NCI-H1092 (cell line): Measurements from ENCODE around the gene BCLAF1.
A peak's percentile ranks its signal among the peaks of the same experiment; 100 is the strongest.
"Not testable (repeated sequence)": the region's sequence is repeated elsewhere in the genome, so short reads cannot be mapped to it uniquely, and the experiment has no call there.

ENCODE experiments used
- DNase-seq: peaks from one replicate; lab custom pipeline; 2025; lab: John Stamatoyannopoulos, UW

BCLAF1 gene

DNA sequence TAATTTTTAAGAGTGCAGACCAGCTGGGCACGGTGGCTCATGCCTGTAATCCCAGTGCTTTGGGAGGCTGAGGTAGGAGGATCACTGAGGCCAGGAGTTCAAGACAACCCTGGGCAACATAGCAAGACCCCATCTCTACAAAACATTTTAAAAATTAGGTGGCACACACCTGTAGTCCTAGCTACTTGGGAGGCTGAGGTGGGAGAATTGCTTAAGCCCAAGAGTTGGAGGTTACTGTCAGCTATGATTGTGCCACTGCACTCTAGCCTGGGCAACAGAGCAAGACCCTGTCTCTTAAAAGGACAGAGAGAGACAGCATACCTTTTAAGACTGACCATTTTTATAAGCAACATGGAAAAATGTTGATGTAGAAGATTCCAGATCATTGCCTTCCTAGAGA, 18.8 kb upstream of the BCLAF1 start:
- DNase-seq, result not testable (repeated sequence)

DNA sequence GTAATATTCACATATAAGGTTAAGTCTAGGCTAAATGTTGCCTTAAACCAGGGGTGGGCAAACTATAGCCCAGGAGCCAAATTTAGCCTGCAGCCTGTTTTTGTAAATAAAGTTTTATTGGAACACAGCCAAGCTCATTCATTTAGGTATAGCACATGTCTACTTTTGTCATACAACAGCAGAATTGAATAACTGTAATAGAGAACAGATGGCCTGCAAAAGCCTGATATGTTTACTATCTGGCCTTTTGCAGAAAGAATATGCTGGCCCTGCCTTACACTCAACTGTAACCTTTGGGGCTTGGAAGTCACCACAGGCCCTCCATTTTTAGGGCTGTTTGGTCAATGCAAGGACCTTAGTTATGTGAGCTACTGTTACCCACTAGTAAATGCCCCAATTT, 17.7 kb upstream of the BCLAF1 start:
- DNase-seq, result no peak

DNA sequence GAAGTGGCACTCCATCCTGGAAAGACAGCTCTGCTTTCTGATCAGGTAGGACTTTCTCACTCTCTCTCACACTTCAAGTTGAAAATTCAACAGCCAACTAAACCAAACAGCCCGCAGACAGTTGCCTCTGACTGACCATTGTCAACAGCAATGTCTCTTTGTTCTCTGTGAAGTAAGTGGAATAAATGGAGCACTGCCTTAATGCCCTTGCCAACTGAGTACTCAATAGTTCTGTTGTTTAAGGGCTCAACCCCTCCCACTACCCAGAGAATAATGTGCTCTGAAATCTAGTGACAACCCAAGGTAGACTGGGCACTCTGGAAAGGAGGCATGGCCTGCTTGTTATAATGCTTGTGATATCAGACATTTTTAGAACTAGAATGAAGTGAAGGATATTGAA, 16.8 kb upstream of the BCLAF1 start:
- DNase-seq, result no peak

DNA sequence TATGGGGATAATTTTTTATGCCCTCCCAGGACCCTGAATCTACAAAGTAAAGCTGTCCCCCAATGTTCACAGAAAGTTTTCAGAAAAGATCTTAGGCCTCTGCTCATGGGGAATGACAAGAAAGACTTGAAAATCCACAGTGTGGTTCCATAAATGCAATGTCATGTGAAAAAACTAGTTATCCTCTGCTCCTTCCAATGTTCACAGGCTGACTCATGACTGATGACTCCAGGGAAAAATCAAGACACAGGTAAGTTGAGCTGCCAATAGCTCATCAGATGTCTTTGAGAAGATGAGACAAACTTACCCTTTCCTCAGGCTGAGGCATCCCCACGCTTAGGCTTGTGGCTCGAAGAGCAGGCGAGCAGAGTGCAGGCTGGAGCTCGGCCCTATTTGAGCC, 14.8 kb upstream of the BCLAF1 start:
- no peak for DNase-seq

DNA sequence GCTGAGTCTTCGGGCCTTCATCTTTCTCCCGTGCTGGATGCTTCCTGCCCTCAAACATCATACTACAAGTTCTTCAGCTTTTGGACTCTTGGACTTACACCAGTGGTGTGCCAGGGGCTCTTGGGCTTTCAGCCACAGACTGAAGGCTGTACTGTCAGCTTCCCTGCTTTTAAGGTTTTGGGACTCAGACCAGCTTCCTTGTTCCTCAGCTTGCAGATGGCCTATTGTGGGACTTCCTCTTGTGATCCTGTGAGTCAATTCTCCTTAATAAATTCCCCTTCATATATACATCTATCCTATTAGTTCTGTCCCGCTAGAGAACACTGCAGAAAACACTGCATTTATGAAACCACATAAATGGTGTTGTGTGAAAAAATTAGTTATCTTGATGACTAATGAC, 13.9 kb upstream of the BCLAF1 start:
- no peak for DNase-seq

DNA sequence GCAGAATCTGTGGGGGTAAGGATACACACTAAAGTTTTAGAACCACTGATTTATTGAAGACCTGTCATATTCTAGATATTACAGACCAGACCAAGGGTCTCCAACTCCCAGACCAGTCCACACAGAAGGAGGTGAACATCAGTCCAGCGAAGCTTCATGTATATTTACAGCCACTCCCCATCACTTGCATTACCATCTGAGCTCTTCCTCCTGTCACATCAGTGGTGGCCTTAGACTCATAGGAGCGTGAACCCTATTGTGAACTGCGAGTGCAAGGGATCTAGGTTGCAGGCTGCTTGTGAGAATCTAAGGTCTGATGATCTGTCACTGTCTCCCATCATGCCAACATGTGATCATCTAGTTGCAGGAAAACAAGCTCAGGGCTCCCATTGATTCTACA, 5.0 kb upstream of the BCLAF1 start:
- DNase-seq, result no peak

DNA sequence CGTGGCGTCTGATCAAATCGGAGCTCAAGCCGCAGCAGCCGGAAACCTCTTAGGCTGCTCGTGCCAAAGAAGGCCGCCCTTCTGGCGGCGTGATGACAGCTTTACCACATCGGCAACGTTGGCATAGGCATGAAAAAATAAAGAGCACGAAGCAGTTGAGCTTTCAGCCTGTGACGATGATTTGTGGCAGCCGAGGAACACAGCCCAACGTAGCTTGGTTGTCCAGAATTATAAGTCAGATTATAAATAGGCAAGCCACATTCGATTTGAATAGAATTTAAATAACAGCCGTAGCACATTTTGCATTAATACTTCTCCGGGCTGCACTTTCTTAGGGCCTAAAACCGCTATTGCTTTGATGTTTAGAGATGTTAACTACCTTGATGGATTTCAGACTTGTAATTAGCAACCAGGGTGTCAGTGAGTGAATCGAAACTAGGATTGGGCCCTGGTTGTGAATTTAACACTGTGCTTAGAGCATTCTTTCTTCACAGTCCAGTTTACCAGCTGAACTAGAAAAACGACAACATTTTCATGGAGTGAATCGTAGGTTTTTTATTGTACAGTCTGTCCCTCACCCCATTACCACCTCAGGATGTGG, 864 bp upstream of the BCLAF1 start:
- DNase-seq, result peak; percentile 73

DNA sequence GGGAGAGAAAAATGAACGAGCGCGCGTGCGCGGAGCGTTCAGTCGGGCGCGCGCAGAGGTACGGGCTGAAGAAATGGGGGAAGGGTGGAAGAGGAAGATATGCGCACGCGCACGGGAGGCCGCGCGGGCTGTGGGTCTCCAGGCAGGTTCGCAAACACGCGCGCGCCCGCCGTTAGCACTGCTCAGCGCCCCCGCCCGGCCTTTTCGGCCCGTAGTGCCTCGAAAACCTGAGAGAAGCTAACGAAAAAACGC, 393 bp downstream of the BCLAF1 start:
- DNase-seq, result peak; percentile 78

DNA sequence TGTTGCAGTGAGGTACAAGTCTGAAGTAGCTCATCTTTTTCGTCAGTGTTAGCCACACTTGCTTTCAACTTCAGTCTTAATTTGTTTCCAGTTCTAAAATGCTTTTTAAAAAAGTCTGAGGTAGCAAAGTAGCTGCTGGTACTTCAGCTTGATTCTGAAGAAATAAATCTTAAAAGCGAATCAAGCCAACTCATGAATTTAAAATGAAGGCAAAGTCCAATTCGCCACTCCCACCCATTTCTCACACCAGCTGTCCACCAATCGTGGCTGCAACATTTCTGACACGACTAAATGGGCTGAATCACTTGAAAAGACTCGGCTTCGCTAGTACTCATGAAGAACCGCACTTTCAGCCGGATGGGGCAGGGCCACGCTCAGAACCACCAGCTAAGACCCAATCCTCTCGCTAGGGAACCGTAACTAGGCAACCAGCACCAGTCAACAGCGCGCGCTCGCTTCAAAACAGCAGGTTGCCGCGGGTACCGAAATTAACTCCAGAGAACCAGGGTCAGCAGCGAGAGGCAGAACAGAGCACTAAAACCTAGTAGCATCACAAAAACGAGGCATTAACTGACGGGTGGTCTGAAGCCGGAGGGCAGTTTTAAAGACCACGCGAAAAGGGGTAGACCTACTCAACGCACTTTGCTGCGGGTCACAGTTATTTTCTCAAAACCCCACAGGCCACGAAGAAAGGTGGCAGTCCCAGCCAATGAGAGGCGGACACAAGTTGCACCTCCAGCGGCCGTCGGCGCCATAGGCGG, 900 bp downstream of the BCLAF1 start:
- DNase-seq, result peak; percentile 48

DNA sequence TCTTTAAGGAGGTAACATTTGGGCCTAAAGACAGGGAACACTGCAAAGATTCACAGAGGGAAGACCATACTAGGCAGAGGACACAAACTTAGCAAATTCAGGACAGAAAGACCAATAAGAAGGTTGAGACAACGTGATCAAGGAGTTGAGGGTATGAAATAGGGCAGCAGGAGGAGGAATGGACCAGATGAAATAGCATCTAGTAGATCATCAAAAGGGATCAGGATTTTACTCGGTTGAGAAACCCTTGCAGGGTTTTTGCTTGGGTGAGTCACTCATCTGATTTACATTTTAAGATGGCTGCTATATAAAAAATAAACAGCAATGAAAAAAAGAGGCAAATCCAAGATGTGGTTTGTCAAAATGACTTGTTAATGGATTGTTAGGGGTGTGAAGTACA, 4.7 kb downstream of the BCLAF1 start:
- DNase-seq, result no peak

DNA sequence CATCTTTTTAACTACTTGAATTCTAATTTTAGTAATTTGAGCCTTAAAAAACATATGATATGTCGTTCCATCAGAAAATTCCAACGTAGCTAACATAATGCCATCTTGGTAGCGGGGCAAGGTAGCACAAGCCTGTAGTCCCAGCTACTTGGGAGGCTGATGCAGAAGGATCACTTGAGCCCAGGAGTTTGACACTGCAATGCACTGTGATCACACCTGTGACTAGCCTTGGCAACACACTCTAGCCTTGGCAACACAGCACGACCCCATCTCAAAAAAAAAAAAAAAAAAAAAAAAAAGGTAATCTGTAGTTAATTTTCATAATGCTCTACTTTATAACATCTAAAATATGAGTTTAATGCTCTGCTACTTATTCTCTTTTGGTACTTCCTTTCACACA, 6.7 kb downstream of the BCLAF1 start:
- DNase-seq, result no peak

DNA sequence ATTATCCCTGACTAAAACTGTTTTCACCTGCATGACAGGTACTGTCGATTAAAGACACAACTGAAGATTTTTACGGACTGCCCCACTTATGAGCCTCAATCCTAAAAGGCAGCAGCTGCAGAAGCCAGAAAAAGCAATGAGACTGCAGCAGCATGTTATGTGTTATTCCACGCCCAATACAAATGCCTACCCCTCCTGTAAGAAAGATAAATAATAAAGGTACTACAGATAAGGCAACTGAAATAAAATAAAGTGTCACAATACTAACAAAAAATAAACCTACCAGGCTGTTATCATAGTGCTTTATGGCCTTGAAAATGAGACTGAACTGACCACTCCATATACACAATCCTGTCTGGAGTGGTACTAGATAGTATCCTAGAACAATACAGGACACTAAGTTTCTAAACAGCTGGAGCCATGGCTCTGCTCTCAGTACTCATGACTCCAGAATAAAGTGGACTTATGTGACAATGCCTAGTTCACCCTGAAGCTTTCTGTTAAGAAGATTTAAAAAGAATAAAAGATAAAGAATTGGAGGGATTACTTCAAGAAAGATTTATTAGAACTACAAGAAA, 9.5 kb downstream of the BCLAF1 start:
- DNase-seq, result no peak

DNA sequence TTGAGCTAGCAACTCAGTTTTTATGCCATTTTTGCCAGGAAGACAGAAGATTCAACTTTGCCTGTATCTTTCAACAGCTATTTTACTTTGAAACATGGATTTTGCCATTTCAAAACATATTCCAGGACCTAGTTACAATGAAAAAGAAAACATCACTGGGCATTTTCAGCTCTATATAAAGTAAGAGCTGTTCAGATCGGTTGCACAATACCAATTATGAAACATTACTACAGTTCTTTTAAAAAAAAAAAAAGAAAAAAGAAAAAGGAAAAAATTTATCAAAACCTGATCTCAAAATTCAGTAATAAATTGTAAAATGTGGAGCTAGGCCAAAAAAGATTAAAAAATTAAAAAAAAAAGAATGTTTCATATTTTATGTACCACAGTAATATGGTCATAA, 15.6 kb downstream of the BCLAF1 start:
- DNase-seq, result no peak

DNA sequence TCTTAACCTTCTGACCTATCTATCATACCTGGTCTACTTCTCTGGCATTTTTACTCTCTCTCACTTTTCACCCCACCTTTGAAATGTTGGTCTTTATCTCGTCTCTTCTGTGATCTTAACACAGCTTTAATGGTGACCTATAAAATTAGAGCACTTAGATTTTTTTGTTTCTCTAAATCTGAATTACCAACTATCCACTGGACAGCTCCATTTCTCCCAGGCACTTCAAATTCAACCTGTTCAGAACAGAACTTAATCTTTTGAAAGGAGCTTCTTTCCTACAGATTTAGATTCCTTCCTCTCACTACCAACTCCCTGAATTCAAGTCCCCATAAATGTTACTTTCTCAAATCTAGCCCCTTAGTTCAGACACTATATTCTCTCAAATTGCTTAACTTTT, 24.5 kb downstream of the BCLAF1 start:
- no peak for DNase-seq

DNA sequence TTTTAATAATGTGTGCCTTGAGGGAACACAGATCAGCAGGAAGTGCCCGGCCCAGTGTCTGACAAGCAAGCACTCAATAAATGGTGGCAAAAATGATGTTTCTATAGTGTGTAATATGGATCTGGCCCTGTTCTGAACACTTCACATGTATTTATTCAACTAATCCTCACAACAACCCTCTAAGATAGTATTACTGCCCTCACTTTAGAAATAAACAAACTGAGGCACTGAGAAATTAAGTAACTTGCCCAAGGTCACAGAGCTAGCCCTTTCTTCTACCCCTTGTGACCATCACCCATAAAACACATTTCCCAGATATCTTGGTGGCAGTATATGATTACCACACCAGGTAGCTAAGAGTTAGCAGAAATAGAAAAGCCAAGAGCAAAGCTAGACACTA, 26.7 kb downstream of the BCLAF1 start:
- DNase-seq, result no peak

DNA sequence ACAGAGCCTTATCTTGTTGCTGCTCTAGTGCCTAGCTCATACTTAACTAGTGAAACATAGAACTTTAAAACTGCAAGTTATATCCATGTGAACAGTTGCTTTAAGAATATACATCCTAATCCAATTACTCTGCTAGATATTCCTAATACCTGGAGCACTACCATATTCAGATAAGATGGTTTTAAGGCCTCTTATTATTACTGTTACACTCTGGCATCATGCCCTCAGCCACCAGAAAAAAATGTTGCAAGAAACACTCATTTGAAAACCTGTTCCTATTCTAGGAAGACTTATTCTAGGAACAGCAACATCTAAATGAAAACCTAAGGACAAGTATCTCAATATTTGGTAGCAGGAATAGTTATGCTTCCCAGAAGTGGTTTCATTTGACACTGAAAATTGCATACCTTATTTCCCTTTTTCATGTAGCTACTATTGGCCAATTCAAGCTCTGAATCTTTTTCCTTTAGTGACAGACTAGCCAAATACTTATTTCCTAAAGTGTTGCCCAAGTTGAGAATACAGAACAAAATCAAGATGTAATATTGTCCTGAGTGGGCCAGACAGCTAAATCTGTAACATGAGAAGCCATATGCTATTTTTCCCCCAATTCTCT, 34.7 kb downstream of the BCLAF1 start:
- no peak for DNase-seq

DNA sequence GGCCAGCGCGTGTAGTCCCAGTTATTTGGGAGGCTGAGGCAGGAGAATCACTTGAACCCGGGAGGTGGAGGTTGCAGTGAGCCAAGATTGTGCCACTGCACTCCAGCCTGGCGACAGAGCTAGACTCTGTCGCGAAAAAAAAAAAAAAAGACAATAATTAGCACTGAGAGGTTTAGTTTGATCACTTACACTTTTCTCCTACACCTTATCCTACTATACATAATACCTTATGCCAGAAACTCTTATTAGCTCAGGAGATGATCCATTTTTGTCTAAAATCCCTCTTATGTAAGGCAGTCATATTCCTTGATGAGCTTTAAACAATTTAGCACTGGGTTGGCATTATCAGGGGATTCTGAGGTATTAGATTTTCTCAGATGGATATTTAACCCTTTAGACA, 35.9 kb downstream of the BCLAF1 start:
- no peak for DNase-seq

DNA sequence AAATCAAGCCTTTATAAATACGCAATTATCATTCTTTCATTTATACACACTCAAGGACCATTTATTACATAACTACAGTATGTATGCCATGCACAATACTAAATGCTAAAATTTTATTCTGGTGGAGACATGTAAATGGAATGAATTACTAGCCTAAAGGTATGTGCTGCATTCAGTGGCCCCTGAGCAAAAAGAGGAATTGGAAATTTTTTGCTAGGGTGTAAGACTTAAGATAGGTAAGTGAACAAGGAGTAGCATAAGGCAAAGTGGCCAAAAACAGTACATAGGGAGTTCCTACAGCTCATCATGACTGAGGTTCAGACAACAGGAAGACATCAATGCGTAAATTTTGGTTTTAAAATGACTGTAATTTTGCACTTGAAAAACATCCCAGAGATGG, 37.2 kb downstream of the BCLAF1 start:
- no peak for DNase-seq

DNA sequence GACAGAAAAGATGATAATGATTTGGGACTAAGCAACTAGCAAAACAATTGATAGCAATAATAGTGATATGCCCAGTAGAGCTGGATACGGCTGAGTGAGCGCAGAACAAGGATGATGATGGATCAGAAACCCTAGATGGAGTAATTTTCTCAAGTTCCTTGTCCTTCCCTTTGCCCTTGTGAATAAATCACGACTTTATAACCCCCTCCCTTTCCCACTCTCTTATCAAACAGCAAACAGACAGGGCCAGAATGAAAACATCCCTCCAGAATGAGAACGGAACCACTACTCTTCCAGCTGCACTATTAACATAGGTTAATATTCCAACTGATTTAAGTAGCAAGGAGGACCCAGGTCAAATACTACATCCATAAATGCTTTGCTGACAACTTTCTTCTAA, 38.3 kb downstream of the BCLAF1 start:
- no peak for DNase-seq

DNA sequence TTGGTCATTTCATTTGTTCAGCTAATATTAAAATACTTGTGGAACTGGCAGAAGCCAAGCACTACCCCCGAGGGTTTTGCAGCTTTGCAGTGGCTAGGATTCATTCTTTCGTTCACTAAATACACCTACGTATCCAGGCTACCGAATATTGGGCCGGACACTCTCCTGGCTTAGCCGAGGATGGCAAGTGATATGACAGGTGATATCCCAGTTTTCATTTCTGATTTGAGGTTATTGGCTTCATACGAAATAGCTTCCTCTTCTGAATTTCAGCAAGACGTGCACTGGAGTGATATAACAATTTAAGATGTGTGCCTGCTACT, 39.0 kb downstream of the BCLAF1 start:
- DNase-seq, result no peak

DNA sequence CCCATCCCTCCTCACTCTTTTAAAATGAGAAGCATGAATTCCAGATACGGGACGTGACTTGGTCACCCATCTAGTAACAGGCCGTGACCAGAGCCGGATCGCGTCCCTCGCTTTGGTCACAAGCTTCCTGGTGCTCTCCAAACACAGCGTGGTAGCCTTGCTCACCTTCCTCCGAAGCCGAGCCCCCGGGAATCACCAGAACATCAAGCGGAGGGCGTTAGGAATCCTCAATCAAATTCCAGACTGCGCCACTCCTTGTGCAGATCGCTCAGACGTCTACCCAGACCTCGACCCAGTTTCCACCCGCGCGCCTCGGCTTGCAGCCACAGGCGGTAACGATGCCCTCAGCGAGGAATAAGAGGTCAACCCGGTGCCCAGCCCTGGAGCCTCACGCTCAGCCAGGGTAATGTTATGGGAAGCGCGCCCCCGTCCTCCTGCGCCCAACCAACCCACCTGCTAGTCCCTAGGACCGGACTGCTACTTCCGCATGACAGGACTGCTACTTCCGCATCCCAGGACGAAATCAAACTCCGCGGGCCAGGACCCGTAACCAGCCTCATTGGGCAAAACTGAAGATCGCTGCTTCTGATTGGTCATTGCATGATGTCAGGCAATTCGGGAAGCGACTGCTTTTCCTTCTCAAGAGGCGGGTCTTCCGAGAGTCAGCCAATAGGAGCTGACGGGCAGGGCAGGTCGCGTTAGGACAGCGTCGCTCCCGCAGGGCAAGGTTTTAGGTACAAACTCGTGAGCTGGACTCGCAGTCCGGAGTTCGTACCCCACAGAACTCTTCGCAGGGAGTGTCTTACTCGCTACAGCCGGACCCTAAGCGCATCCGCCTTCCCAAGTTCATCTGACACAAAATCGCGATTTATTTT, 39.6 kb downstream of the BCLAF1 start, which contains the start of gene MTFR2:
Gene MTFR2 (minus strand): TSS at position 501 of the 875 bp plus-strand sequence. CDS start 1,212 bp downstream, outside the sequence.
- DNase-seq, result peak; percentile 93

DNA sequence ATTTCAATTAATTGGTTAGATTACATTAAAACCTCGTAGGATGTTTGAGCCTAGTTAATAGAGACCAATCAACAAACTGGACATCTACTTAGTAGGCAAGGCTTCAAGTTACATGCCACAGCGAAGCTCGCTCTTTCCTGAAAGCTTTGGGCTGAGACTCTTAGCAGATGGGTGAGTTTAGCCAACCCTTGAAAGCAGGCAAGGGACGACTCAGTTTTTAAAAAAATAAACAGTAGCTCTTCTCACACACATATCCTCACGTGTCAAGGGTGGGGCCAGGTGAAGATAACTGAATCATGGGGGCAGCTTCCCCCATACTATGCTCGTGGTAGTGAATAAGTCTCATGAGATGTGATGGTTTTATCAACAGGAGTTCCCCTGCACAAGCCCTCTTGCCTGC, 40.3 kb downstream of the BCLAF1 start:
- DNase-seq, result no peak
